HepG2 (cell line): ENCODE measurements around the gene PTPRCAP. TPM values are rescaled to one million over a fixed set of nuclear protein-coding genes. Genes with fewer than 3 reads are reported as not detected.

Source experiments
- ETV5 ChIP-seq: IDR thresholded peaks from 2 replicates; pipeline ENCODE4 v1.6.1; 2018; ENCODE audit warnings: missing biosample characterization, missing genetic modification reagents, inconsistent platforms, borderline replicate concordance
- HOXA7 ChIP-seq: sonication (generic); formaldehyde crosslinking; IDR thresholded peaks from 2 replicates; pipeline ENCODE4 v1.8.1; 2022; ENCODE audit warnings: mild to moderate bottlenecking, missing genetic modification reagents, moderate library complexity
- JUN ChIP-seq: sonication (generic); formaldehyde crosslinking; IDR thresholded peaks from 2 replicates; pipeline ENCODE4 v1.4.0; 2020; ENCODE audit warnings: mild to moderate bottlenecking, missing genetic modification reagents
- KDM2A ChIP-seq: sonication (generic); formaldehyde crosslinking; IDR thresholded peaks from 2 replicates; pipeline ENCODE4 v1.4.0; 2020; ENCODE audit warnings: low read depth, missing genetic modification reagents, borderline replicate concordance
- ONECUT2 ChIP-seq: sonication (generic); formaldehyde crosslinking; IDR thresholded peaks from 2 replicates; pipeline ENCODE4 v1.4.0; 2020; ENCODE audit warnings: missing genetic modification reagents
- RFXANK ChIP-seq: IDR thresholded peaks from 2 replicates; pipeline ENCODE4 v1.6.1; 2016
- SIN3A ChIP-seq: IDR thresholded peaks from 2 replicates; pipeline ENCODE4 v1.6.1; 2011; ENCODE audit warnings: low read depth, mild to moderate bottlenecking, control low read depth, low read length, borderline replicate concordance
- ZBTB4 ChIP-seq: sonication (generic); formaldehyde crosslinking; IDR thresholded peaks from 2 replicates; pipeline ENCODE4 v1.4.0; 2020; ENCODE audit warnings: missing genetic modification reagents, mild to moderate bottlenecking, borderline replicate concordance
- ZBTB46 ChIP-seq: sonication (generic); formaldehyde crosslinking; IDR thresholded peaks from 2 replicates; pipeline ENCODE4 v1.4.0; 2020; ENCODE audit warnings: mild to moderate bottlenecking, missing genetic modification reagents, borderline replicate concordance
- ZKSCAN1 ChIP-seq: fragments of 150-350 bp; IDR thresholded peaks from 2 replicates; pipeline ENCODE4 v1.6.1; 2014; ENCODE audit warnings: low read length
- ZNF180 ChIP-seq: sonication (generic); formaldehyde crosslinking; IDR thresholded peaks from 2 replicates; pipeline ENCODE4 v1.4.0; 2020; ENCODE audit warnings: low read depth, missing genetic modification reagents, borderline replicate concordance
- ZNF235 ChIP-seq: sonication (generic); formaldehyde crosslinking; IDR thresholded peaks from 2 replicates; pipeline ENCODE4 v1.8.1; 2023; ENCODE audit warnings: mild to moderate bottlenecking, missing genetic modification reagents, borderline replicate concordance
- ZNF354B ChIP-seq: sonication (generic); formaldehyde crosslinking; IDR thresholded peaks from 2 replicates; pipeline ENCODE4 v1.8.0; 2022; ENCODE audit warnings: mild to moderate bottlenecking, missing genetic modification reagents
- ZNF496 ChIP-seq: sonication (generic); formaldehyde crosslinking; IDR thresholded peaks from 2 replicates; pipeline ENCODE4 v1.8.1; 2023; ENCODE audit warnings: mild to moderate bottlenecking, moderate library complexity, missing genetic modification reagents; ENCODE audit not compliant: insufficient replicate concordance
- ZNF547 ChIP-seq: sonication (generic); formaldehyde crosslinking; IDR thresholded peaks from 2 replicates; pipeline ENCODE4 v1.5.1; 2020; ENCODE audit warnings: mild to moderate bottlenecking, missing genetic modification reagents
- ZNF562 ChIP-seq: sonication (generic); formaldehyde crosslinking; IDR thresholded peaks from 2 replicates; pipeline ENCODE4 v1.8.0; 2022; ENCODE audit warnings: missing genetic modification reagents, borderline replicate concordance
- ZNF564 ChIP-seq: sonication (generic); formaldehyde crosslinking; IDR thresholded peaks from 2 replicates; pipeline ENCODE4 v1.8.1; 2023; ENCODE audit warnings: mild to moderate bottlenecking, missing genetic modification reagents
- ZNF569 ChIP-seq: sonication (generic); formaldehyde crosslinking; IDR thresholded peaks from 2 replicates; pipeline ENCODE4 v1.5.0; 2020; ENCODE audit warnings: mild to moderate bottlenecking, missing genetic modification reagents, moderate library complexity, borderline replicate concordance
- ZNF644 ChIP-seq: IDR thresholded peaks from 2 replicates; pipeline ENCODE4 v1.6.1; 2016; ENCODE audit warnings: low read depth
- ZNF773 ChIP-seq: sonication (generic); formaldehyde crosslinking; IDR thresholded peaks from 2 replicates; pipeline ENCODE4 v1.4.0; 2020; ENCODE audit warnings: missing genetic modification reagents, borderline replicate concordance
- ZNF777 ChIP-seq: sonication (generic); formaldehyde crosslinking; IDR thresholded peaks from 2 replicates; pipeline ENCODE4 v1.4.0; 2020; ENCODE audit warnings: missing genetic modification reagents
- ZNF782 ChIP-seq: sonication (generic); formaldehyde crosslinking; IDR thresholded peaks from 2 replicates; pipeline ENCODE4 v1.4.0; 2020; ENCODE audit warnings: missing genetic modification reagents, mild to moderate bottlenecking, borderline replicate concordance
- polyA plus RNA-seq, 8 experiments: library from polyadenylated mRNA; depleted of rRNA in 3 of 8; stranded (reverse) in 7 of 8; unstranded in 1 of 8; fragments of >200 nt; fragmentation: Illumina TruSeq in 4 of 8; extraction: Trizol in 4 of 8; gene quantifications; 2 replicates each; pipeline versions ENCODE4 v1.2.1 to v1.2.3, GENCODE V29; 2011 to 2016; ENCODE audit warnings: low read depth in 4 of 8, missing spikeins in 1 of 8, mixed read lengths in 1 of 8; ENCODE audit not compliant: insufficient read depth in 1 of 8
- total RNA-seq, 5 experiments: library from RNA; depleted of rRNA; stranded (reverse); fragments of >200 nt; fragmentation: Illumina TruSeq; extraction: Trizol; gene quantifications; 2 replicates each; pipeline ENCODE4 v1.2.3, GENCODE V29; 2016; ENCODE audit warnings: low read depth in 1 of 5
- TF ChIP-seq, protein P1 (sequence below): sonication (generic); formaldehyde crosslinking; IDR thresholded peaks from 2 replicates; pipeline ENCODE4 v1.5.0; 2020; ENCODE audit warnings: missing genetic modification reagents

Gene PTPRCAP
- total and polyA plus RNA-seq, 2 of the 13 experiments (the other 11 are each of a cell fraction or from before 2014, with no cell fraction given), result 0.60 to 0.70 TPM

- TF ChIP-seq ZBTB4 (CRISPR knock-in tag) (no peak), ZNF569 (CRISPR knock-in tag) (no peak), ZNF773 (CRISPR knock-in tag) (no peak), ETV5 (CRISPR knock-in tag) (peak; percentile 28; the same call in 1 of the 2 replicates), JUN (CRISPR knock-in tag) (peak; percentile 53; the same call in 1 of the 2 replicates), ZNF782 (CRISPR knock-in tag) (no peak), SIN3A (peak; percentile 58; the same call in 1 of the 2 replicates), ZNF180 (CRISPR knock-in tag) (no peak), ZNF564 (no peak), ZKSCAN1 (no peak), ZNF777 (peak; percentile 39; the same call in 1 of the 2 replicates), ZNF496 (CRISPR knock-in tag) (no peak), ZNF547 (CRISPR knock-in tag) (no peak; the same call in 1 of the 2 replicates), ONECUT2 (CRISPR knock-in tag) (no peak), ZNF235 (CRISPR knock-in tag) (no peak), ZNF354B (no peak), KDM2A (peak; percentile 94), HOXA7 (CRISPR knock-in tag) (no peak), RFXANK (no peak), ZNF562 (CRISPR knock-in tag) (no peak), ZBTB46 (CRISPR knock-in tag) (no peak), ZNF644 (CRISPR knock-in tag) (no peak)
- TF ChIP-seq, protein P1, sequence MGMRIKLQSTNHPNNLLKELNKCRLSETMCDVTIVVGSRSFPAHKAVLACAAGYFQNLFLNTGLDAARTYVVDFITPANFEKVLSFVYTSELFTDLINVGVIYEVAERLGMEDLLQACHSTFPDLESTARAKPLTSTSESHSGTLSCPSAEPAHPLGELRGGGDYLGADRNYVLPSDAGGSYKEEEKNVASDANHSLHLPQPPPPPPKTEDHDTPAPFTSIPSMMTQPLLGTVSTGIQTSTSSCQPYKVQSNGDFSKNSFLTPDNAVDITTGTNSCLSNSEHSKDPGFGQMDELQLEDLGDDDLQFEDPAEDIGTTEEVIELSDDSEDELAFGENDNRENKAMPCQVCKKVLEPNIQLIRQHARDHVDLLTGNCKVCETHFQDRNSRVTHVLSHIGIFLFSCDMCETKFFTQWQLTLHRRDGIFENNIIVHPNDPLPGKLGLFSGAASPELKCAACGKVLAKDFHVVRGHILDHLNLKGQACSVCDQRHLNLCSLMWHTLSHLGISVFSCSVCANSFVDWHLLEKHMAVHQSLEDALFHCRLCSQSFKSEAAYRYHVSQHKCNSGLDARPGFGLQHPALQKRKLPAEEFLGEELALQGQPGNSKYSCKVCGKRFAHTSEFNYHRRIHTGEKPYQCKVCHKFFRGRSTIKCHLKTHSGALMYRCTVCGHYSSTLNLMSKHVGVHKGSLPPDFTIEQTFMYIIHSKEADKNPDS (CRISPR knock-in tag), result 0 out of 2 replicates have a peak, but pooled peaks have one; percentile 14
These were observed 31.5 kb upstream of the PTPRCAP start, which contains the start of gene TMEM134 (continued) for GRCh38 chr11:67468759-67469507.
